Activated CD8-positive, alpha-beta T cell treated with anti-CD3 and anti-CD28 coated beads for 36 hours (primary cell): ENCODE results near the gene IGFBPL1. TPM values are rescaled to one million over a fixed set of nuclear protein-coding genes. Genes with fewer than 3 reads are reported as not detected.

ENCODE experiments used
- ATAC-seq: fragments of 200-7000 bp; cut with Tn5 transposase; one replicate; pipeline ENCODE4 v1.10.0; 2021; ENCODE audit warnings: mild to moderate bottlenecking, moderate library complexity
- CTCF ChIA-PET: fragments of 350-600 bp; sonication (Branson Sonifier 250); formaldehyde crosslinking; loops from one replicate; lab custom pipeline; 2021; ENCODE audit warnings: antibody characterized with exemption; lab: Charles Lee
- POLR2A ChIA-PET: fragments of 350-600 bp; sonication (Branson Sonifier 250); formaldehyde crosslinking; loops from one replicate; lab custom pipeline; 2021; ENCODE audit warnings: antibody characterized with exemption; lab: Charles Lee
- DNase-seq: peaks from one replicate; pipeline ENCODE4 v3.0.0-alpha.2; 2020
- H3K27ac Mint-ChIP-seq: one replicate; pipeline ENCODE4 v1.8.0; 2021; ENCODE audit warnings: mild to moderate bottlenecking, mixed read lengths
- H3K27me3 Mint-ChIP-seq: one replicate; pipeline ENCODE4 v1.8.0; 2021; ENCODE audit warnings: mixed read lengths
- H3K36me3 Mint-ChIP-seq: one replicate; pipeline ENCODE4 v1.8.0; 2021; ENCODE audit warnings: low read depth, mixed read lengths
- H3K4me1 Mint-ChIP-seq: one replicate; pipeline ENCODE4 v1.8.0; 2021; ENCODE audit warnings: low read depth, mixed read lengths
- H3K4me3 Mint-ChIP-seq: one replicate; pipeline ENCODE4 v1.8.0; 2021; ENCODE audit warnings: mild to moderate bottlenecking, moderate library complexity, mixed read lengths
- H3K9me3 Mint-ChIP-seq: one replicate; pipeline ENCODE4 v1.8.0; 2021; ENCODE audit warnings: mixed read lengths
- intact Hi-C: fragments of 100-400 bp; cut with micrococcal nuclease; formaldehyde crosslinking; loops from one replicate; pipeline ENCODE4 v1.10.0; 2022
- total RNA-seq, 2 experiments: library from RNA; stranded (reverse); gene quantifications; one replicate each; pipeline ENCODE4 v1.2.3, GENCODE V29; 2021
- TF ChIP-seq, protein P1 (sequence below): fragments of 200-600 bp; IDR thresholded peaks from one replicate; pipeline ENCODE4 v1.8.0; 2022; ENCODE audit warnings: antibody characterized with exemption, mild to moderate bottlenecking

Gene IGFBPL1
- total RNA-seq, 2 experiments from 2014 or later, result not detected

- peaks cover 1% of the 10 kb centered on the region for H3K27me3 Mint-ChIP-seq
- ATAC-seq, result no peak
Observed at GRCh38 chr9:38386319-38386895, 37.8 kb downstream of the IGFBPL1 start.

GRCh38 chr9:38385896-38386295 is 38.4 kb downstream of the IGFBPL1 start:
- Mint-ChIP-seq H3K36me3 (no peaks in the 10 kb centered on the region), H3K27me3 (peaks cover 1% of the 10 kb centered on the region), H3K9me3 (peaks cover 7% of the 10 kb centered on the region), H3K27ac (no peak overlapping the region), H3K4me3 (no peak overlapping the region), H3K4me1 (no peaks in the 10 kb centered on the region)
- CTCF ChIA-PET, result interaction anchor here (1.0 kb wide), 1 partner anchor 23 kb away, joined by 3 read pairs; no protein-coding TSS in a partner anchor
- TF ChIP-seq, protein P1, sequence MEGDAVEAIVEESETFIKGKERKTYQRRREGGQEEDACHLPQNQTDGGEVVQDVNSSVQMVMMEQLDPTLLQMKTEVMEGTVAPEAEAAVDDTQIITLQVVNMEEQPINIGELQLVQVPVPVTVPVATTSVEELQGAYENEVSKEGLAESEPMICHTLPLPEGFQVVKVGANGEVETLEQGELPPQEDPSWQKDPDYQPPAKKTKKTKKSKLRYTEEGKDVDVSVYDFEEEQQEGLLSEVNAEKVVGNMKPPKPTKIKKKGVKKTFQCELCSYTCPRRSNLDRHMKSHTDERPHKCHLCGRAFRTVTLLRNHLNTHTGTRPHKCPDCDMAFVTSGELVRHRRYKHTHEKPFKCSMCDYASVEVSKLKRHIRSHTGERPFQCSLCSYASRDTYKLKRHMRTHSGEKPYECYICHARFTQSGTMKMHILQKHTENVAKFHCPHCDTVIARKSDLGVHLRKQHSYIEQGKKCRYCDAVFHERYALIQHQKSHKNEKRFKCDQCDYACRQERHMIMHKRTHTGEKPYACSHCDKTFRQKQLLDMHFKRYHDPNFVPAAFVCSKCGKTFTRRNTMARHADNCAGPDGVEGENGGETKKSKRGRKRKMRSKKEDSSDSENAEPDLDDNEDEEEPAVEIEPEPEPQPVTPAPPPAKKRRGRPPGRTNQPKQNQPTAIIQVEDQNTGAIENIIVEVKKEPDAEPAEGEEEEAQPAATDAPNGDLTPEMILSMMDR, result no peak
- POLR2A ChIA-PET, result no interaction called here
- intact Hi-C loops, result no loop called here
- DNase-seq, result no peak
- ATAC-seq, result no peak

More at GRCh38 chr9:38386319-38386895, 37.8 kb downstream of the IGFBPL1 start:
- Mint-ChIP-seq H3K4me3 (no peak overlapping the region), H3K36me3 (no peaks in the 10 kb centered on the region), H3K9me3 (peaks cover 7% of the 10 kb centered on the region), H3K27ac (no peak overlapping the region), H3K4me1 (no peaks in the 10 kb centered on the region)
- no peak for DNase-seq
- intact Hi-C loops, result no loop called here
- CTCF ChIA-PET, result interaction anchor here (1.6 kb wide), 1 partner anchor 473 kb away, joined by 4 read pairs; no protein-coding TSS in a partner anchor
- POLR2A ChIA-PET, result no interaction called here
- TF ChIP-seq, protein P1, result no peak

DNA sequence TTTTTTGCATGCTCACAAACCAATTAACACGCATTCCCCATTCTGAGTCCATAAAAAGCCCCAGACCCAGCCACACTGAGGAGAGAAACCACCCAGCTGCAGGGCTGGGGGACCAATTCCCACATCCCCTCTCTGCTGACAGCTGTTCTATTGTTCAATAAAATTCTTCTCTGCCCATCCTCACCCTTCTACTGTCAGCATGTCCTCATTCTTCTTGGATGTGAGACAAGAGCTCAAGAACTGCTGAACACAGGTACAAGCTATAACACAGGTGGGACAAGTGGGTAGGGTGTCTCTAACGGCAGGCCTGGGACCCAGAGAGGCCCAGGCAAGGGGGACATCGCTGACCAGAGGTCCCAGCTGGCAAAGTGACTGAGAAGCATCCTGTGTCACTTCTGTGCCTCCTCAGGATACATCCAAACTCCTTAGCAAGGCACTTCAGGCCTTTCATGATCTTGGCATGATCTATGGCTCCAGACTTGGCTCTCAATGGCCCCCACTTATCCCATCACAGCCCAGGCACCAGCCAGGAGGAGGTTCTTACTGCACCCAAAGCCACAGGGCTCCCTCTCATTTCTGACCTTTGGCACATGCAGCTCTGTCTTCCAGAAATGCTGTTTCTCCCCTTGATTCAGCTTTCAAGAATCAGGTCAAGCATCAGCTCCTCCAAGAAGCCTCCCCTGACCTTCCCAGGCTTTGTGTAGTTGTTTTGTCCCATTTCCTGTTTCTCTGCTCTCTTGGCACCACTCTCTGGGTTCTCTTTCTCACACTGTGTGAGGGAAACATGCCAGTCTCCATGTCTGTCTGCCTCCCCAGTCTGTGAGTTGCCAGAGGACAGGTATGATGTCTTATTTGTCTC is 39.0 kb downstream of the IGFBPL1 start:
- CTCF ChIA-PET, result interaction anchor here (1.0 kb wide), 1 partner anchor 24 kb away, joined by 3 read pairs; no protein-coding TSS in a partner anchor
- H3K27ac Mint-ChIP-seq, result no peak overlapping the region
- POLR2A ChIA-PET, result no interaction called here
- H3K36me3 Mint-ChIP-seq, result no peaks in the 10 kb centered on the region
- no peaks in the 10 kb centered on the region for H3K4me1 Mint-ChIP-seq
- TF ChIP-seq, protein P1, result no peak
- H3K27me3 Mint-ChIP-seq, result peaks cover 1% of the 10 kb centered on the region
- intact Hi-C loops, result no loop called here
- DNase-seq (no peak), ATAC-seq (no peak)
- no peak overlapping the region for H3K4me3 Mint-ChIP-seq
- H3K9me3 Mint-ChIP-seq, result peaks cover 7% of the 10 kb centered on the region

DNA sequence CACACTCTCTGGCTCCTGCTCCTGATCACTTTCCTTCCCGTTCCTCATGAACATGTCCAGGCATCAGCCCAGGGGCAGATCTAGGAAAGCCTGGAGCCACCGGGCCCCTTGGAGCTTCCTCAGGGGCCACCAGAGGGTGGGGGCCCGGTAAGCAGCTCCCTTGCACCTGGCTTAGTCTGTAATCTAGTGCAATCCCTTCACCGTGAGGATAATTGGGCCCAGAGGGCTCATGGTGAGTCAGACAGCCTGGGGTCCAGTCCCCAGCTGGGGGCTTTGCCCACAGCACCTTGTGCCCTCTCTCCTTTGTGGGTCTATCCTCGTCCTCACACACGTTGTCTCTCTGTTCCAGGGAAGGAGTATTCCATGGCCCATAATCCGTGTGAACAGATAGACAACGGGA is 42.1 kb downstream of the IGFBPL1 start:
- CTCF ChIA-PET, result no interaction called here
- POLR2A ChIA-PET, result no interaction called here

More for the DNA sequence above, 42.1 kb downstream of the IGFBPL1 start:
- Mint-ChIP-seq H3K27me3 (no peaks in the 10 kb centered on the region), H3K27ac (no peak overlapping the region), H3K36me3 (no peaks in the 10 kb centered on the region), H3K4me3 (no peak overlapping the region), H3K9me3 (peaks cover 7% of the 10 kb centered on the region), H3K4me1 (no peaks in the 10 kb centered on the region)
- TF ChIP-seq, protein P1, result no peak
- DNase-seq (no peak), ATAC-seq (no peak)
- intact Hi-C loops, result no loop called here
